OCI-LY1 (cell line): Measurements from ENCODE around the gene PKIB.
A peak's percentile ranks its signal among the peaks of the same experiment; 100 is the strongest.

ENCODE experiments used
- CTCF ChIP-seq: fragments of 200-600 bp; sonication (generic), shearing (Covaris generic); IDR thresholded peaks from 2 replicates; pipeline ENCODE4 v1.5.1; 2017; ENCODE audit warnings: mild to moderate bottlenecking, antibody characterized with exemption, low read length, moderate library complexity, mixed read lengths
- EZH2 ChIP-seq: fragments of 200-600 bp; sonication (generic), shearing (Covaris generic); IDR thresholded peaks from 2 replicates; pipeline ENCODE4 v1.8.0; 2017; ENCODE audit warnings: borderline replicate concordance, mixed run types, mild to moderate bottlenecking, antibody characterized with exemption, low read length, moderate library complexity, mixed read lengths

GRCh38 chr6:122726649-122727048 is 116.4 kb downstream of the PKIB start:
- TF ChIP-seq CTCF (peak; percentile 51), EZH2 (no peak)
